ENCODE data around the gene REV1.
"Not testable (repeated sequence)": the region's sequence is repeated elsewhere in the genome, so short reads cannot be mapped to it uniquely, and the experiment has no call there.

REV1 gene

DNA sequence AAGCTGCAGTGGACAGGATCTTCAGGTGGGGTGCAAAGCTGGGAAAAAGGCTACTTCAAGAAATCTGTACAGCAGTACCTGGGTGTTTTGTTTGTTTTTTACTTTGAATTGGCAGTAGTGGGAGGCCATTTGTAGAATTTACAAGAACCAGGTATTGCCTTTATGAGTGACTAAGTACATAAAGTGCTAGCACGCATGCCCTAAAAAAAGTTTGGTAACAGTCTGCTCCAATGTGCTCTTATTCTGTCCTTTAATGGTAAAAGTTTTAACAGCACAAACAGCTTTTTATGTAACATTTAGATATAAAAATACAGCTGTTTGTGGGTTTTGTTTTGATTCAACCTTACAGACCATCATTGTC, 17.2 kb downstream of the REV1 start:
- Histone ChIP-seq H3K4me3 (replicated peaks; ENCODE audit: insufficient read depth, low read length) (no peak overlapping the region), H3K27me3 (ENCODE audit: insufficient read depth, poor library complexity, severe bottlenecking) (no peaks in the 10 kb centered on the region), H3K27ac (replicated peaks) (no peak overlapping the region)
- no peak for DNase-seq (ENCODE audit: low read depth in 1 of 2, low spot score in 1 of 2)
- no peak for TF ChIP-seq POLR2AphosphoS5 (IDR thresholded peaks at IDR 0.05; ENCODE audit: low read depth)

DNA sequence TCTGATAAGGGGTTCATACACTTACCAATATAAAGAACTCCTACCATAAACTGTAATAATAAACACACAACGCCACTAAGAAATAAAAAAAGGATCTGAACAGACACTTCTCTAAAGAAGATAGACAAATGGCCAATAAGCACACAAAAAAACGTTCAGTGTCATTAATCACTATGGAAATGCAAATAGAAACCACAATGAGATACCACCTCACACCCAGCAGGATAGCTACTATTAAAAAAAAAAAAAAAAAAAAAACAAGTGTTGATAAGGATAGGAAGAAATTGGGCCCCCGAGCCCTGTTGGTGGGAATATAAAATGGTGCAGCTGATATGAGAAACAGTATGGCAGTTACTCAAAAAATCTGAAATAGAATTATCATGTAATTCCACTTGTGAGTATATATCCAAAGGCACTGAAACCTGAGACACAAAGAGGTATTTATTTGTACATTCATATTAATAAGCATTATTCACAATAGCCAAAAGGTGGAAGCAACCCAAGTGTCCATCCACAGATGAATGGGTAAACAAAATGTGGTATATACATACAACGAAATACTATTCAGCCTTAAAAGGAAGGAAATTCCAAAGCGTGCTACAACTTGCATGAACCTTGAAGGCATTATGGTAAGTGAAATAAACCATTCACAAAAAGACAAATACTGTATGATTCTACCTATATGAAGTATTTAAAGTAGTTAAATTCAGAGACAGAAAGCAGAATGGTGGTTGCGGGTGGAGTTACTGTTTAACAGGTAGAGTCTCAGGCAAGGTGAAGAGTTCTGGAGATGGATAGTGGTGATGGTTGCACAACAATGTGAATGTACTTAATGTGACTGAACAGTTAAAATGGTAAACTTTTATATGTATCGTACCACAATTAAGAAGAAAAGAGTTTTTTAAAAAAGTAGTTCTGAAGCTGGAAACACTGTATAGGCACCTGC, 17.9 kb downstream of the REV1 start:
- TF ChIP-seq GABPA (IDR thresholded peaks at IDR 0.05; ENCODE audit: low read depth) (no peak), SPI1 (IDR thresholded peaks at IDR 0.05; ENCODE audit: borderline replicate concordance, low read depth) (no peak), CTCF (IDR thresholded peaks at IDR 0.05; ENCODE audit: insufficient read depth, low read length) (no peak), POLR2AphosphoS5 (IDR thresholded peaks at IDR 0.05; ENCODE audit: low read depth) (no peak)
- TF ChIP-seq, protein P1, sequence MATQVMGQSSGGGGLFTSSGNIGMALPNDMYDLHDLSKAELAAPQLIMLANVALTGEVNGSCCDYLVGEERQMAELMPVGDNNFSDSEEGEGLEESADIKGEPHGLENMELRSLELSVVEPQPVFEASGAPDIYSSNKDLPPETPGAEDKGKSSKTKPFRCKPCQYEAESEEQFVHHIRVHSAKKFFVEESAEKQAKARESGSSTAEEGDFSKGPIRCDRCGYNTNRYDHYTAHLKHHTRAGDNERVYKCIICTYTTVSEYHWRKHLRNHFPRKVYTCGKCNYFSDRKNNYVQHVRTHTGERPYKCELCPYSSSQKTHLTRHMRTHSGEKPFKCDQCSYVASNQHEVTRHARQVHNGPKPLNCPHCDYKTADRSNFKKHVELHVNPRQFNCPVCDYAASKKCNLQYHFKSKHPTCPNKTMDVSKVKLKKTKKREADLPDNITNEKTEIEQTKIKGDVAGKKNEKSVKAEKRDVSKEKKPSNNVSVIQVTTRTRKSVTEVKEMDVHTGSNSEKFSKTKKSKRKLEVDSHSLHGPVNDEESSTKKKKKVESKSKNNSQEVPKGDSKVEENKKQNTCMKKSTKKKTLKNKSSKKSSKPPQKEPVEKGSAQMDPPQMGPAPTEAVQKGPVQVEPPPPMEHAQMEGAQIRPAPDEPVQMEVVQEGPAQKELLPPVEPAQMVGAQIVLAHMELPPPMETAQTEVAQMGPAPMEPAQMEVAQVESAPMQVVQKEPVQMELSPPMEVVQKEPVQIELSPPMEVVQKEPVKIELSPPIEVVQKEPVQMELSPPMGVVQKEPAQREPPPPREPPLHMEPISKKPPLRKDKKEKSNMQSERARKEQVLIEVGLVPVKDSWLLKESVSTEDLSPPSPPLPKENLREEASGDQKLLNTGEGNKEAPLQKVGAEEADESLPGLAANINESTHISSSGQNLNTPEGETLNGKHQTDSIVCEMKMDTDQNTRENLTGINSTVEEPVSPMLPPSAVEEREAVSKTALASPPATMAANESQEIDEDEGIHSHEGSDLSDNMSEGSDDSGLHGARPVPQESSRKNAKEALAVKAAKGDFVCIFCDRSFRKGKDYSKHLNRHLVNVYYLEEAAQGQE (IDR thresholded peaks at IDR 0.05; ENCODE audit: insufficient replicate concordance, low read depth), result no peak
- no peak for DNase-seq (ENCODE audit: low read depth in 1 of 2, low spot score in 1 of 2)

GRCh38 chr2:99470957-99471356, 18.9 kb downstream of the REV1 start:
- TF ChIP-seq GABPA (IDR thresholded peaks at IDR 0.05; ENCODE audit: low read depth) (no peak), SPI1 (IDR thresholded peaks at IDR 0.05; ENCODE audit: borderline replicate concordance, low read depth) (no peak), CTCF (IDR thresholded peaks at IDR 0.05; ENCODE audit: insufficient read depth, low read length) (no peak), POLR2AphosphoS5 (IDR thresholded peaks at IDR 0.05; ENCODE audit: low read depth) (no peak)
- TF ChIP-seq, protein P1 (IDR thresholded peaks at IDR 0.05; ENCODE audit: insufficient replicate concordance, low read depth), result no peak
- H3K27me3 ChIP-seq (ENCODE audit: insufficient read depth, poor library complexity, severe bottlenecking), result no peaks in the 10 kb centered on the region
- DNase-seq (ENCODE audit: low read depth in 1 of 2, low spot score in 1 of 2), result no peak
- H3K4me3 ChIP-seq (replicated peaks; ENCODE audit: insufficient read depth, low read length), result no peak overlapping the region
- no peak overlapping the region for H3K27ac ChIP-seq (replicated peaks)

More for the DNA sequence above, 17.9 kb downstream of the REV1 start:
- Histone ChIP-seq H3K27me3 (ENCODE audit: insufficient read depth, poor library complexity, severe bottlenecking) (no peaks in the 10 kb centered on the region), H3K4me3 (replicated peaks; ENCODE audit: insufficient read depth, low read length) (no peak overlapping the region), H3K27ac (replicated peaks) (no peak overlapping the region)

DNA sequence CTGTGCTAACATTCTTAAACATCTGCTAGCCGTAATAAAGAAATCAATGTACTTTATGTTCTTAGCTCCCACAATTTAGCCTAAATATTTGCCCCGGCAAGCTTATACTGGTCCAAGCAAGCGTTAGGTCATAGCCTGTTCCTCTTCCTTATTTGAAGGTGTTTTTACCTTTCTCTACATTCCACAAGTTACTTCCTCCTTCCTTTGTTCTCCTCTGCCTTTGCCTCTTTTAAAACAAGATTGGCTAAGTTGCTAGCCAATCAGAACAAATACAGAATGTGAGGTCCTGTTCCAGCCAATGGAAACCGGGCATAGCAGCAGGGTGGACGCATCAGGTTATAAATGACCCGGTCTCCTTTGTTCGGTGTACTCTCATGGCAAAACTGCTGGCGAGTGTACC, 19.4 kb downstream of the REV1 start:
- not testable (repeated sequence) for H3K4me3 ChIP-seq (replicated peaks; ENCODE audit: insufficient read depth, low read length); H3K27me3 ChIP-seq (ENCODE audit: insufficient read depth, poor library complexity, severe bottlenecking); H3K27ac ChIP-seq (replicated peaks); DNase-seq (ENCODE audit: low read depth in 1 of 2, low spot score in 1 of 2)

DNA sequence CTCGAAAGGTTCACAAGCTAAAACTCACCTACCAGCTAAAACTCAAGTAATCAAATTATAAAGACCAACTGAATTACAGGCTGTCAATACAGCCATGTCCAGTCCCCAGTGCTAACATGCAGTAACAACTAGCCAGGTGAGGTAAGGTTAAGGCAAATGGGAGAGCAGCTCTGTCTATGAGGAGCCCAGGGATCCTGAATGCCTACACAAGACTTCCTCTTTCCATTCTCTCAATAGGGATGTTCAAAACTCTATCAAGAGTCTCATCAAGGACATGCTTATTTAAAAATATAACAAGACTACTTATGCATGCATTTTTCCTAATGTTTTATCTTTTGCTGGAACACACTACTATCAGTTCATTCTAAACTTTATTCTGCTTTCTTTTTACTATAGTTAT, 20.4 kb downstream of the REV1 start:
- peak; percentile 85 for TF ChIP-seq SPI1 (IDR thresholded peaks at IDR 0.05; ENCODE audit: borderline replicate concordance, low read depth)
- TF ChIP-seq CTCF (IDR thresholded peaks at IDR 0.05; ENCODE audit: insufficient read depth, low read length), result no peak
- no peak overlapping the region for H3K4me3 ChIP-seq (replicated peaks; ENCODE audit: insufficient read depth, low read length)
- no peak for DNase-seq (ENCODE audit: low read depth in 1 of 2, low spot score in 1 of 2)
- H3K27me3 ChIP-seq (ENCODE audit: insufficient read depth, poor library complexity, severe bottlenecking), result no peaks in the 10 kb centered on the region
- no peak overlapping the region for H3K27ac ChIP-seq (replicated peaks)

All from HL-60 (cell line).